ENCODE data around the gene CMIP.
"Not testable (repeated sequence)": the region's sequence is repeated elsewhere in the genome, so short reads cannot be mapped to it uniquely, and the experiment has no call there.

CMIP gene

GRCh38 chr16:81421536-81421935 is 23.1 kb upstream of the CMIP start:
- DNase-seq: no peak

- DNase-seq: not testable (repeated sequence)
These were observed 22.5 kb upstream of the CMIP start for GRCh38 chr16:81422153-81422552.

- no peak for DNase-seq
These were observed 19.8 kb upstream of the CMIP start for GRCh38 chr16:81424771-81425170.

- DNase-seq: no peak
These were observed 17.4 kb upstream of the CMIP start for GRCh38 chr16:81427219-81427618.

GRCh38 chr16:81429045-81429521 is 15.5 kb upstream of the CMIP start:
- no peak for DNase-seq

GRCh38 chr16:81431554-81432353 is 12.9 kb upstream of the CMIP start:
- DNase-seq: no peak

GRCh38 chr16:81432937-81433557 is 11.6 kb upstream of the CMIP start:
- no peak for DNase-seq

- no peak for DNase-seq
These were observed 9.5 kb upstream of the CMIP start for GRCh38 chr16:81435103-81435502.

- DNase-seq: no peak
These were observed 9.0 kb upstream of the CMIP start for GRCh38 chr16:81435567-81435966.

- DNase-seq: no peak
These were observed 8.2 kb upstream of the CMIP start for GRCh38 chr16:81436386-81436785.

- no peak for DNase-seq
These were observed 6.7 kb upstream of the CMIP start for GRCh38 chr16:81437865-81438264.

GRCh38 chr16:81440888-81441761 is 3.5 kb upstream of the CMIP start:
- DNase-seq: no peak

- DNase-seq: no peak
These were observed 2.2 kb upstream of the CMIP start for GRCh38 chr16:81442220-81442915.

- DNase-seq: no peak
These were observed 1.5 kb upstream of the CMIP start for GRCh38 chr16:81442916-81443687.

GRCh38 chr16:81443688-81444447 is 740 bp upstream of the CMIP start:
- no peak for DNase-seq

- DNase-seq: no peak
These were observed 744 bp downstream of the CMIP start for GRCh38 chr16:81445143-81445961.

- no peak for DNase-seq
These were observed 1.6 kb downstream of the CMIP start for GRCh38 chr16:81445966-81446906.

GRCh38 chr16:81446907-81447268 is 2.3 kb downstream of the CMIP start:
- no peak for DNase-seq

Measured in NCI-H2029 treated with DMSO at 0.1 percent for 48 hours (cell line).